Measurements from ENCODE around the gene MACROD2. TPM values are rescaled to one million over a fixed set of nuclear protein-coding genes. Genes with fewer than 3 reads are reported as not detected.
"Not testable (repeated sequence)": the region's sequence is repeated elsewhere in the genome, so short reads cannot be mapped to it uniquely, and the experiment has no call there.

Gene MACROD2
- total RNA-seq, 1 donor from 2014 or later, result not detected

- Mint-ChIP-seq H3K4me3 (no peak overlapping the region), H3K27me3 (ENCODE audit: insufficient read depth) (peaks cover 2% of the 10 kb centered on the region), H3K9me3 (peaks cover 16% of the 10 kb centered on the region), H3K27ac (no peak overlapping the region), H3K36me3 (ENCODE audit: low read depth) (no peaks in the 10 kb centered on the region), H3K4me1 (ENCODE audit: low read depth) (no peaks in the 10 kb centered on the region)
- intact Hi-C loops (cut with micrococcal nuclease), result no loop called here
- DNase-seq (ENCODE audit: low spot score), result no peak
These were observed 2008.0 kb downstream of the MACROD2 start for GRCh38 chr20:16003310-16003709.

- Mint-ChIP-seq H3K4me3 (no peak overlapping the region), H3K27me3 (ENCODE audit: insufficient read depth) (peaks cover 2% of the 10 kb centered on the region), H3K4me1 (ENCODE audit: low read depth) (no peaks in the 10 kb centered on the region), H3K36me3 (ENCODE audit: low read depth) (no peaks in the 10 kb centered on the region), H3K9me3 (peaks cover 14% of the 10 kb centered on the region), H3K27ac (no peak overlapping the region)
- no peak for DNase-seq (ENCODE audit: low spot score)
- intact Hi-C loops (cut with micrococcal nuclease), result no loop called here
These were observed 2009.0 kb downstream of the MACROD2 start for GRCh38 chr20:16004108-16004854.

GRCh38 chr20:16005021-16005914 is 2010.0 kb downstream of the MACROD2 start:
- no peaks in the 10 kb centered on the region for H3K4me1 Mint-ChIP-seq (ENCODE audit: low read depth)
- DNase-seq (ENCODE audit: low spot score), result no peak
- no peak overlapping the region for H3K27ac Mint-ChIP-seq
- intact Hi-C loops (cut with micrococcal nuclease), result no loop called here
- peaks cover 2% of the 10 kb centered on the region for H3K27me3 Mint-ChIP-seq (ENCODE audit: insufficient read depth)
- no peaks in the 10 kb centered on the region for H3K36me3 Mint-ChIP-seq (ENCODE audit: low read depth)
- no peak overlapping the region for H3K4me3 Mint-ChIP-seq
- peaks cover 6% of the 10 kb centered on the region for H3K9me3 Mint-ChIP-seq

- no peaks in the 10 kb centered on the region for H3K36me3 Mint-ChIP-seq (ENCODE audit: low read depth)
- H3K27me3 Mint-ChIP-seq (ENCODE audit: insufficient read depth), result peaks cover 2% of the 10 kb centered on the region
- no peak overlapping the region for H3K4me3 Mint-ChIP-seq
- H3K9me3 Mint-ChIP-seq, result peaks cover 6% of the 10 kb centered on the region
- intact Hi-C loops (cut with micrococcal nuclease), result no loop called here
- H3K4me1 Mint-ChIP-seq (ENCODE audit: low read depth), result no peaks in the 10 kb centered on the region
- no peak overlapping the region for H3K27ac Mint-ChIP-seq
- no peak for DNase-seq (ENCODE audit: low spot score)
These were observed 2010.7 kb downstream of the MACROD2 start for GRCh38 chr20:16005915-16006493.

- Mint-ChIP-seq H3K4me1 (ENCODE audit: low read depth) (no peaks in the 10 kb centered on the region), H3K4me3 (no peak overlapping the region), H3K27me3 (ENCODE audit: insufficient read depth) (peaks cover 2% of the 10 kb centered on the region), H3K9me3 (peaks cover 9% of the 10 kb centered on the region), H3K36me3 (ENCODE audit: low read depth) (no peaks in the 10 kb centered on the region), H3K27ac (no peak overlapping the region)
- intact Hi-C loops (cut with micrococcal nuclease), result no loop called here
- DNase-seq (ENCODE audit: low spot score), result no peak
These were observed 2011.8 kb downstream of the MACROD2 start for GRCh38 chr20:16007164-16007563.

GRCh38 chr20:16007962-16008361 is 2012.6 kb downstream of the MACROD2 start:
- Mint-ChIP-seq H3K9me3 (peaks cover 17% of the 10 kb centered on the region), H3K4me1 (ENCODE audit: low read depth) (no peaks in the 10 kb centered on the region), H3K4me3 (no peak overlapping the region), H3K36me3 (ENCODE audit: low read depth) (no peaks in the 10 kb centered on the region), H3K27ac (no peak overlapping the region), H3K27me3 (ENCODE audit: insufficient read depth) (no peaks in the 10 kb centered on the region)
- intact Hi-C loops (cut with micrococcal nuclease), result no loop called here
- DNase-seq (ENCODE audit: low spot score), result no peak

- Mint-ChIP-seq H3K36me3 (ENCODE audit: low read depth) (no peaks in the 10 kb centered on the region), H3K27me3 (ENCODE audit: insufficient read depth) (no peaks in the 10 kb centered on the region), H3K27ac (no peak overlapping the region), H3K9me3 (peaks cover 17% of the 10 kb centered on the region), H3K4me3 (no peak overlapping the region), H3K4me1 (ENCODE audit: low read depth) (no peaks in the 10 kb centered on the region)
- intact Hi-C loops (cut with micrococcal nuclease), result no loop called here
- no peak for DNase-seq (ENCODE audit: low spot score)
These were observed 2015.7 kb downstream of the MACROD2 start for GRCh38 chr20:16011056-16011455.

- DNase-seq (ENCODE audit: low spot score), result no peak
- no peaks in the 10 kb centered on the region for H3K4me1 Mint-ChIP-seq (ENCODE audit: low read depth)
- no peaks in the 10 kb centered on the region for H3K27me3 Mint-ChIP-seq (ENCODE audit: insufficient read depth)
- H3K27ac Mint-ChIP-seq, result no peak overlapping the region
- intact Hi-C loops (cut with micrococcal nuclease), result no loop called here
- no peak overlapping the region for H3K4me3 Mint-ChIP-seq
- no peaks in the 10 kb centered on the region for H3K36me3 Mint-ChIP-seq (ENCODE audit: low read depth)
- peaks cover 17% of the 10 kb centered on the region for H3K9me3 Mint-ChIP-seq
These were observed 2016.2 kb downstream of the MACROD2 start for GRCh38 chr20:16011519-16011918.

GRCh38 chr20:16012934-16013333 is 2017.6 kb downstream of the MACROD2 start:
- H3K4me1 Mint-ChIP-seq (ENCODE audit: low read depth); intact Hi-C loops (cut with micrococcal nuclease); DNase-seq (ENCODE audit: low spot score); H3K27me3 Mint-ChIP-seq (ENCODE audit: insufficient read depth); H3K4me3 Mint-ChIP-seq; H3K27ac Mint-ChIP-seq; H3K36me3 Mint-ChIP-seq (ENCODE audit: low read depth): not testable (repeated sequence)
- peaks cover 17% of the 10 kb centered on the region for H3K9me3 Mint-ChIP-seq

- no peak overlapping the region for H3K4me3 Mint-ChIP-seq
- intact Hi-C loops (cut with micrococcal nuclease), result no loop called here
- H3K27me3 Mint-ChIP-seq (ENCODE audit: insufficient read depth), result no peaks in the 10 kb centered on the region
These were observed 2018.3 kb downstream of the MACROD2 start for GRCh38 chr20:16013631-16014030.

GRCh38 chr20:16014436-16014835 is 2019.1 kb downstream of the MACROD2 start:
- Mint-ChIP-seq H3K9me3 (peaks cover 14% of the 10 kb centered on the region), H3K36me3 (ENCODE audit: low read depth) (no peaks in the 10 kb centered on the region), H3K27me3 (ENCODE audit: insufficient read depth) (no peaks in the 10 kb centered on the region), H3K4me1 (ENCODE audit: low read depth) (no peaks in the 10 kb centered on the region), H3K27ac (no peak overlapping the region), H3K4me3 (no peak overlapping the region)
- DNase-seq (ENCODE audit: low spot score), result no peak
- intact Hi-C loops (cut with micrococcal nuclease), result no loop called here

More at GRCh38 chr20:16013631-16014030, 2018.3 kb downstream of the MACROD2 start:
- Mint-ChIP-seq H3K9me3 (peaks cover 14% of the 10 kb centered on the region), H3K4me1 (ENCODE audit: low read depth) (no peaks in the 10 kb centered on the region), H3K36me3 (ENCODE audit: low read depth) (no peaks in the 10 kb centered on the region), H3K27ac (no peak overlapping the region)
- no peak for DNase-seq (ENCODE audit: low spot score)

GRCh38 chr20:16017656-16018055 is 2022.3 kb downstream of the MACROD2 start:
- no peak for DNase-seq (ENCODE audit: low spot score)
- no peak overlapping the region for H3K4me3 Mint-ChIP-seq
- no peaks in the 10 kb centered on the region for H3K4me1 Mint-ChIP-seq (ENCODE audit: low read depth)
- H3K9me3 Mint-ChIP-seq, result peaks cover 10% of the 10 kb centered on the region
- no peaks in the 10 kb centered on the region for H3K27me3 Mint-ChIP-seq (ENCODE audit: insufficient read depth)
- intact Hi-C loops (cut with micrococcal nuclease), result no loop called here
- H3K27ac Mint-ChIP-seq, result no peak overlapping the region
- no peaks in the 10 kb centered on the region for H3K36me3 Mint-ChIP-seq (ENCODE audit: low read depth)

- DNase-seq (ENCODE audit: low spot score), result no peak
- Mint-ChIP-seq H3K4me1 (ENCODE audit: low read depth) (no peaks in the 10 kb centered on the region), H3K36me3 (ENCODE audit: low read depth) (no peaks in the 10 kb centered on the region), H3K27me3 (ENCODE audit: insufficient read depth) (no peaks in the 10 kb centered on the region), H3K9me3 (peaks cover 7% of the 10 kb centered on the region), H3K27ac (no peak overlapping the region), H3K4me3 (no peak overlapping the region)
- intact Hi-C loops (cut with micrococcal nuclease), result no loop called here
These were observed 2023.6 kb downstream of the MACROD2 start for GRCh38 chr20:16018881-16019280.
